ENCODE measurements around the gene SNX14.

SNX14 gene

GRCh38 chr6:85496856-85497255 is 96.8 kb downstream of the SNX14 start:
- no peaks in the 10 kb centered on the region for H3K36me3 ChIP-seq (ENCODE audit: control insufficient read depth in 2 of 2, insufficient read depth in 1 of 2, low read length in 2 of 2)
- ChIA-PET POLR2A (no interaction called here), CTCF (interaction anchor here (7.7 kb wide), 1 partner anchor 13 kb away, joined by 89 read pairs; no protein-coding TSS in a partner anchor)
- no peak overlapping the region for H3K27ac ChIP-seq (ENCODE audit: extremely low read depth, low read depth, low read length)
- no peaks in the 10 kb centered on the region for H3K9me3 ChIP-seq (ENCODE audit: control insufficient read depth, insufficient read depth, low read depth, low read length)
- no peak overlapping the region for H3K4me3 ChIP-seq (ENCODE audit: low read depth, low read length)
- peaks cover 15% of the 10 kb centered on the region for H3K4me1 ChIP-seq (ENCODE audit: control insufficient read depth, insufficient read depth, low read length)
- TF ChIP-seq ZNF488 (tag by site-specific recombination; IDR thresholded peaks at IDR 0.05), result no peak
- TF ChIP-seq ZNF433 (tag by site-specific recombination; IDR thresholded peaks at IDR 0.05; ENCODE audit: low read depth), result no peak
- TF ChIP-seq TCF7L2 (IDR thresholded peaks at IDR 0.05; ENCODE audit: borderline replicate concordance, low read depth, low read length), result no peak
- no peak for TF ChIP-seq ZBTB6 (tag by site-specific recombination; IDR thresholded peaks at IDR 0.05)
- TF ChIP-seq ZNF350 (tag by site-specific recombination; IDR thresholded peaks at IDR 0.05), result no peak
- no peak for TF ChIP-seq ZNF623 (tag by site-specific recombination; IDR thresholded peaks at IDR 0.05)
- no peak for TF ChIP-seq ZNF610 (tag by site-specific recombination; IDR thresholded peaks at IDR 0.05; ENCODE audit: borderline replicate concordance)
- TF ChIP-seq ZNF362 (tag by site-specific recombination; IDR thresholded peaks at IDR 0.05), result no peak
- TF ChIP-seq ZNF624 (tag by site-specific recombination; IDR thresholded peaks at IDR 0.05), result no peak
- TF ChIP-seq ZNF513 (tag by site-specific recombination; IDR thresholded peaks at IDR 0.05), result no peak
- TF ChIP-seq OSR2 (tag by site-specific recombination; IDR thresholded peaks at IDR 0.05), result no peak
- no peak for TF ChIP-seq ZNF211 (tag by site-specific recombination; IDR thresholded peaks at IDR 0.05; ENCODE audit: low read depth)
- TF ChIP-seq ZNF184 (tag by site-specific recombination; IDR thresholded peaks at IDR 0.05), result no peak

GRCh38 chr6:85496009-85496579 is 97.6 kb downstream of the SNX14 start:
- TF ChIP-seq ZFP3 (tag by site-specific recombination; IDR thresholded peaks at IDR 0.05; ENCODE audit: low read depth) (no peak), ZNF335 (tag by site-specific recombination; conservative IDR thresholded peaks at IDR 0.05) (no peak), FEZF1 (tag by site-specific recombination; IDR thresholded peaks at IDR 0.05) (no peak), GLI4 (tag by site-specific recombination; IDR thresholded peaks at IDR 0.05) (no peak), MEIS1 (CRISPR knock-in tag; IDR thresholded peaks at IDR 0.05; ENCODE audit: borderline replicate concordance) (no peak), ATF2 (tag by site-specific recombination; IDR thresholded peaks at IDR 0.05; ENCODE audit: low read depth) (no peak), IKZF3 (tag by site-specific recombination; IDR thresholded peaks at IDR 0.05) (no peak), ZSCAN4 (tag by site-specific recombination; IDR thresholded peaks at IDR 0.05) (no peak), ZNF24 (tag by site-specific recombination; IDR thresholded peaks at IDR 0.05) (no peak), ZFP37 (tag by site-specific recombination; IDR thresholded peaks at IDR 0.05) (no peak), ZBTB48 (tag by site-specific recombination; IDR thresholded peaks at IDR 0.05) (no peak), ZNF768 (tag by site-specific recombination; IDR thresholded peaks at IDR 0.05) (no peak), ZNF16 (tag by site-specific recombination; IDR thresholded peaks at IDR 0.05; ENCODE audit: low read depth) (no peak), KLF8 (tag by site-specific recombination; IDR thresholded peaks at IDR 0.05) (no peak), ZNF571 (tag by site-specific recombination; IDR thresholded peaks at IDR 0.05) (no peak), ZNF114 (tag by site-specific recombination; IDR thresholded peaks at IDR 0.05) (no peak)
- no peaks in the 10 kb centered on the region for H3K36me3 ChIP-seq (ENCODE audit: control insufficient read depth in 2 of 2, insufficient read depth in 1 of 2, low read length in 2 of 2)
- ChIA-PET CTCF (interaction anchor here (0.8 to 7.7 kb wide), 2 partner anchors 12 to 41 kb away, joined by 7 to 89 read pairs; no protein-coding TSS in a partner anchor), POLR2A (no interaction called here)
- no peaks in the 10 kb centered on the region for H3K9me3 ChIP-seq (ENCODE audit: control insufficient read depth, insufficient read depth, low read depth, low read length)
- H3K27ac ChIP-seq (ENCODE audit: extremely low read depth, low read depth, low read length), result no peak overlapping the region
- H3K4me3 ChIP-seq (ENCODE audit: low read depth, low read length), result no peak overlapping the region
- H3K4me1 ChIP-seq (ENCODE audit: control insufficient read depth, insufficient read depth, low read length), result peaks cover 15% of the 10 kb centered on the region
